Natural killer cell (primary cell): Measurements from ENCODE around the gene ACRBP. TPM values are rescaled to one million over a fixed set of nuclear protein-coding genes. Genes with fewer than 3 reads are reported as not detected.

ENCODE experiments used
- ATAC-seq, 3 donors: fragments of 150-1000 bp in 2 of 3; fragments of 200-7000 bp in 1 of 3; cut with Tn5 transposase; 1 replicate in 1 of 3; 2 replicates in 2 of 3; pipeline ENCODE4 v1.10.0; 2021; ENCODE audit warnings: mild to moderate bottlenecking in 2 of 3, moderate library complexity in 2 of 3
- DNase-seq, 2 donors: peaks; one replicate each; pipeline versions ENCODE4 v3.0.0 to v3.0.0-alpha.2; 2013 to 2021; ENCODE audit warnings: mixed read lengths in 1 of 2
- H3K27ac ChIP-seq: one replicate; pipeline ENCODE4 v1.5.1; 2013; ENCODE audit warnings: mild to moderate bottlenecking, low read length
- H3K27me3 ChIP-seq: one replicate; pipeline ENCODE4 v1.6.1; 2013; ENCODE audit warnings: low read length; ENCODE audit not compliant: control insufficient read depth, insufficient read depth
- H3K36me3 ChIP-seq: one replicate; pipeline ENCODE4 v1.6.1; 2013; ENCODE audit warnings: low read length; ENCODE audit not compliant: control insufficient read depth, insufficient read depth
- H3K4me1 ChIP-seq: one replicate; pipeline ENCODE4 v1.6.1; 2013; ENCODE audit warnings: low read length; ENCODE audit not compliant: control insufficient read depth, insufficient read depth
- H3K4me3 ChIP-seq: one replicate; pipeline ENCODE4 v1.5.1; 2013; ENCODE audit warnings: low read length
- H3K9me3 ChIP-seq: one replicate; pipeline ENCODE4 v1.6.1; 2013; ENCODE audit warnings: low read length; ENCODE audit not compliant: control insufficient read depth, insufficient read depth
- H3K27ac Mint-ChIP-seq, 2 donors: one replicate each; pipeline ENCODE4 v1.8.0; 2022; ENCODE audit warnings: mild to moderate bottlenecking in 2 of 2, mixed read lengths in 2 of 2, moderate library complexity in 1 of 2
- H3K27me3 Mint-ChIP-seq, 2 donors: one replicate each; pipeline ENCODE4 v1.8.0; 2022; ENCODE audit warnings: low read depth in 2 of 2, mixed read lengths in 2 of 2
- H3K36me3 Mint-ChIP-seq: one replicate; pipeline ENCODE4 v1.8.0; 2022; ENCODE audit warnings: mixed read lengths
- H3K4me1 Mint-ChIP-seq, 2 donors: one replicate each; pipeline ENCODE4 v1.8.0; 2022; ENCODE audit warnings: mixed read lengths in 2 of 2
- H3K4me3 Mint-ChIP-seq: one replicate; pipeline ENCODE4 v1.8.0; 2022; ENCODE audit warnings: mild to moderate bottlenecking, moderate library complexity, mixed read lengths
- H3K9me3 Mint-ChIP-seq, 2 donors: one replicate each; pipeline ENCODE4 v1.8.0; 2022; ENCODE audit warnings: mixed read lengths in 2 of 2
- WGBS: methylation state at CpG from one replicate; pipeline ENCODE4 v1.1.7; 2013; ENCODE audit warnings: missing lambda C conversion rate; ENCODE audit not compliant: insufficient coverage; 5-methylcytosine and 5-hydroxymethylcytosine counted together
- intact Hi-C: fragments of 100-400 bp; cut with micrococcal nuclease; formaldehyde crosslinking; loops from one replicate; pipeline ENCODE4 v1.14.2; 2022
- total RNA-seq, 4 donors: library from RNA; stranded (reverse); fragments of 120-200 nt in 1 of 4; gene quantifications; one replicate each; pipeline versions ENCODE4 v1.2.3 to v1.2.4, GENCODE V29; 2013 to 2022
- TF ChIP-seq, protein P1 (sequence below): fragments of 200-600 bp; IDR thresholded peaks from one replicate; pipeline ENCODE4 v1.8.0; 2022; ENCODE audit warnings: antibody characterized with exemption

Gene ACRBP
- total RNA-seq, 3 donors from 2014 or later (not counting 1 experiment from before 2014, with no cell fraction given), result 2.1 to 12.2 (median 4.7) TPM

DNA sequence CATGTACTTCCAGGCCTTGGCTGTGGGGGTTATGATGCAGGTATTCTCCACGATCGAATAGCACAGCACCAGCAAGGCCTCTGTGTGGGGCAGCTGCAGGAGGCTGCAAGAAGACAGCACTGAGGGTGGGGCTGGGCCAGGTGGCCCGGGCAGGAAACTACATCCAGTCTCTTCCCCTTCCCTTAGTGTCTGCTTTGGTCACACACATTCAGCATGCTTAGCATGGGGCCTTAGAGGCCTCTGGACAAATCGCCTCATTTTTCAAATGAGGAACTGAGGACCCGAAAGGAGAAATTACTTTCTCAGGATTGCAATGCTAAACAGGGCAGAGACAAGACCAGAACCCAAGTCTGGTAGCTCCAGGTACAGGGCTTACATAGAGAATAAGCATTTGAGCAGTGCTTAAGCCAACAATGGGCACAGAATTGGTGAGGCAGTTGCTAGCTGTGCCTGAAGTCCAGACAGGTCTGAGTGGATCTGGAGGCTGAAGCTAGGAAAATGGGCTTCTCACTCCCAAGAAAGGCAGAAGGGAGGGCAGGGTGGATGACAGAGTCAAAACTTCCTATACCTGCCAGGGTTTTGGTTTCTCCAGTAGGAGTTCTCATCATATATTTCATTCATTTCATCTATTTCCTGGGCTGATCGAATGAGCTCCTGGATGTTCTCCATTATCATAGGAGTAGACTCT lies 3.5 kb downstream of the ACRBP start:
- TF ChIP-seq, protein P1, sequence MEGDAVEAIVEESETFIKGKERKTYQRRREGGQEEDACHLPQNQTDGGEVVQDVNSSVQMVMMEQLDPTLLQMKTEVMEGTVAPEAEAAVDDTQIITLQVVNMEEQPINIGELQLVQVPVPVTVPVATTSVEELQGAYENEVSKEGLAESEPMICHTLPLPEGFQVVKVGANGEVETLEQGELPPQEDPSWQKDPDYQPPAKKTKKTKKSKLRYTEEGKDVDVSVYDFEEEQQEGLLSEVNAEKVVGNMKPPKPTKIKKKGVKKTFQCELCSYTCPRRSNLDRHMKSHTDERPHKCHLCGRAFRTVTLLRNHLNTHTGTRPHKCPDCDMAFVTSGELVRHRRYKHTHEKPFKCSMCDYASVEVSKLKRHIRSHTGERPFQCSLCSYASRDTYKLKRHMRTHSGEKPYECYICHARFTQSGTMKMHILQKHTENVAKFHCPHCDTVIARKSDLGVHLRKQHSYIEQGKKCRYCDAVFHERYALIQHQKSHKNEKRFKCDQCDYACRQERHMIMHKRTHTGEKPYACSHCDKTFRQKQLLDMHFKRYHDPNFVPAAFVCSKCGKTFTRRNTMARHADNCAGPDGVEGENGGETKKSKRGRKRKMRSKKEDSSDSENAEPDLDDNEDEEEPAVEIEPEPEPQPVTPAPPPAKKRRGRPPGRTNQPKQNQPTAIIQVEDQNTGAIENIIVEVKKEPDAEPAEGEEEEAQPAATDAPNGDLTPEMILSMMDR, result no peak
- Histone ChIP-seq H3K4me1 (peaks cover 34% of the 10 kb centered on the region), H3K27ac (peak overlapping the region; percentile 31), H3K27me3 (no peaks in the 10 kb centered on the region), H3K9me3 (no peaks in the 10 kb centered on the region), H3K4me3 (no peak overlapping the region), H3K36me3 (peaks cover 5% of the 10 kb centered on the region)
- Mint-ChIP-seq H3K36me3 (no peaks in the 10 kb centered on the region), H3K4me3 (no peak overlapping the region), H3K27me3 (no peaks in the 10 kb centered on the region), H3K27ac (peak overlapping the region in 1 of 2 donors; percentile 5), H3K9me3 (no peaks in the 10 kb centered on the region), H3K4me1 (peaks cover 7 to 11% of the 10 kb centered on the region in 2 donors)
- 66% methylated on average over 5 of the region's 6 CpGs for WGBS
- intact Hi-C loops, result no loop called here
- DNase-seq (no peak), ATAC-seq (no peak)

DNA sequence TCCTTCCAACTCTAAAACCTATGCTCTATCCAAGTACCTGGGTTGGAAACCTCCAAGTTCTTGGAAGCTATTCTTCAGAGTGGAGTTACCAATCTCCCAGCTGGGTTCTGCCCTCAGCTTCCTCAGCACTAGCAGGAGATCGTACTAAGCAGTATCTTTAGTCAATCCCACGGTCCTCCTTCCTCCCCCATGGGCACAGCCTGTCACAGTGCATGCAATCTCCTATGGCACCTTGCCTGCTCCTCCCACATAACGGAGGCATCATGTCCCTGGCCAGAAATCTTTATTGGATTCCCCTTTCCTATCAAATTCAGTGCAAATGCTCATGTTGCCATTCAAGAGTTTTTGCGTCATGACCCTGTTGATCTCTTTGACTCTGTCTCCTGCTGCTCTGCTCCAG lies 6.1 kb downstream of the ACRBP start:
- no peaks in the 10 kb centered on the region for H3K27me3 Mint-ChIP-seq
- ATAC-seq (no peak), DNase-seq (no peak)
- peaks cover 6 to 7% of the 10 kb centered on the region in 2 donors for H3K4me1 Mint-ChIP-seq
- no peak overlapping the region for H3K4me3 Mint-ChIP-seq
- H3K4me3 ChIP-seq, result no peak overlapping the region
- no peaks in the 10 kb centered on the region for H3K9me3 Mint-ChIP-seq
- H3K4me1 ChIP-seq, result peaks cover 41% of the 10 kb centered on the region
- no peaks in the 10 kb centered on the region for H3K9me3 ChIP-seq
- H3K27ac ChIP-seq, result no peak overlapping the region
- H3K36me3 Mint-ChIP-seq, result no peaks in the 10 kb centered on the region
- intact Hi-C loops, result no loop called here
- no peak overlapping the region for H3K27ac Mint-ChIP-seq
- TF ChIP-seq, protein P1, result no peak
- H3K27me3 ChIP-seq, result no peaks in the 10 kb centered on the region
- 87% methylated on average over 4 of the region's 4 CpGs for WGBS
- H3K36me3 ChIP-seq, result no peaks in the 10 kb centered on the region

DNA sequence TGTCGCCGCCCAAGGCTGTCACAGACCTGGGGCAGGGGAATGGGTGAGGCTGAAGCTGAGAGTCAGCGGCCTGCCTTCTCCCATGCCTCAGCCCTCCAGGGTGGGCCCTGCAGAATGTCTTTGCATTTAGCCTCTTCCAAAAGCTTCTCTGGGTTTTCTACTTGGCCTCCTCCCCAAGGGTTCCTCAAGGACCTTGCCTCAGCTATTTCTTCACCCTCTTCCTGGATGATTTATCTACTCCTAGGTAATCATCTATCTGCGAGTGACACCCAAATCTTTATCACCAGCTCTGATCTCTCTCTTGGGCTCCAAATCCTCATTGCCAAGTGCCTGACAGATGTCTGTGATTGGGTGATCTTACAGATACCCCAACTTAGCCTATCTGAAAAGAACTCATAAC lies 6.7 kb downstream of the ACRBP start:
- Histone ChIP-seq H3K27me3 (no peaks in the 10 kb centered on the region), H3K4me1 (peaks cover 47% of the 10 kb centered on the region), H3K36me3 (no peaks in the 10 kb centered on the region), H3K27ac (no peak overlapping the region), H3K9me3 (no peaks in the 10 kb centered on the region), H3K4me3 (no peak overlapping the region)
- TF ChIP-seq, protein P1, result no peak
- DNase-seq, result no peak
- ATAC-seq, result no peak
- H3K27me3 Mint-ChIP-seq, result no peaks in the 10 kb centered on the region
- H3K36me3 Mint-ChIP-seq, result no peaks in the 10 kb centered on the region
- H3K4me1 Mint-ChIP-seq, result peaks cover 13% of the 10 kb centered on the region in 2 donors
- no peaks in the 10 kb centered on the region for H3K9me3 Mint-ChIP-seq
- intact Hi-C loops, result no loop called here
- H3K27ac Mint-ChIP-seq, result no peak overlapping the region
- no peak overlapping the region for H3K4me3 Mint-ChIP-seq
- WGBS, result 96% methylated on average over 4 of the region's 4 CpGs
